ENCODE results near the gene EXOC4. TPM values are rescaled to one million over a fixed set of nuclear protein-coding genes. Genes with fewer than 3 reads are reported as not detected.

The EXOC4 gene
- total RNA-seq, 1 experiment from 2014 or later, result 75.8 TPM

- H3K23me2 ChIP-seq (ENCODE audit: insufficient read length, low read depth, low read length, poor library complexity, severe bottlenecking), result no peaks in the 10 kb centered on the region
- no CpG with 5 or more reads among the region's 1 CpG for WGBS (ENCODE audit: extremely low coverage, insufficient read length, low lambda C conversion rate)
- no peak overlapping the region for H3K4me2 ChIP-seq (ENCODE audit: insufficient read depth, insufficient read length, low read length)
- no peaks in the 10 kb centered on the region; the same call in 1 of the 2 replicates for H3K4me1 ChIP-seq (ENCODE audit: insufficient read depth, low read length)
- H3K79me1 ChIP-seq (ENCODE audit: insufficient read depth, low read depth, low read length, poor library complexity, severe bottlenecking), result no peaks in the 10 kb centered on the region
- H3K4ac ChIP-seq (ENCODE audit: low read depth, low read length), result no peak overlapping the region
- no peak overlapping the region for H2BK12ac ChIP-seq (ENCODE audit: insufficient read length, low read depth, low read length)
- no peak overlapping the region for H4K91ac ChIP-seq (ENCODE audit: insufficient read length, low read depth, low read length)
- no peak overlapping the region for H3T11ph ChIP-seq (ENCODE audit: low read length)
- Mint-ChIP-seq H3K9me3 (no peaks in the 10 kb centered on the region), H3K4me1 (peaks cover 8 to 10% of the 10 kb centered on the region in 2 experiments), H3K4me3 (no peak overlapping the region), H3K27me3 (ENCODE audit: low read depth) (no peaks in the 10 kb centered on the region), H3K36me3 (ENCODE audit: insufficient read depth in 1 of 3, low read depth in 3 of 3) (no peaks in the 10 kb centered on the region), H3K27ac (no peak overlapping the region)
- no peak overlapping the region for H3K18ac ChIP-seq (ENCODE audit: insufficient read length, low read depth, low read length)
- H3K9me3 ChIP-seq (ENCODE audit: control insufficient read depth, low read depth, low read length), result no peaks in the 10 kb centered on the region
- no peak overlapping the region for H2AFZ ChIP-seq (ENCODE audit: low read length)
- no peak overlapping the region for H2BK5ac ChIP-seq (ENCODE audit: insufficient read length, low read length)
- H3K56ac ChIP-seq (ENCODE audit: insufficient read length, low read depth, low read length), result no peak overlapping the region
- no peak overlapping the region for H4K8ac ChIP-seq (replicated peaks; ENCODE audit: insufficient read length, low read depth, low read length)
- H2BK120ac ChIP-seq (ENCODE audit: low read depth, low read length, poor library complexity, severe bottlenecking), result no peak overlapping the region
- DNase-seq, result no peak
- H4K20me1 ChIP-seq (ENCODE audit: control insufficient read depth, insufficient read depth, insufficient read length), result no peaks in the 10 kb centered on the region
- no peak overlapping the region for H2BK20ac ChIP-seq (ENCODE audit: low read depth, low read length, poor library complexity, severe bottlenecking)
- no peaks in the 10 kb centered on the region for H3K79me2 ChIP-seq (ENCODE audit: insufficient read depth, low read length)
- no peak overlapping the region for H4K5ac ChIP-seq (ENCODE audit: insufficient read length, low read depth, low read length)
- no peak overlapping the region for H2AK5ac ChIP-seq (ENCODE audit: insufficient read length, low read length)
- no peaks in the 10 kb centered on the region for H3K27me3 ChIP-seq (ENCODE audit: insufficient read depth, low read length)
- no peak overlapping the region for H3K27ac ChIP-seq (ENCODE audit: insufficient read length, low read depth, low read length)
- no peak overlapping the region for H3K14ac ChIP-seq (ENCODE audit: insufficient read depth, low read length)
- no peak overlapping the region for H3K23ac ChIP-seq (ENCODE audit: insufficient read length, low read depth, low read length)
- no peak overlapping the region for H2BK15ac ChIP-seq (ENCODE audit: low read depth, low read length)
- TF ChIP-seq, protein P1, sequence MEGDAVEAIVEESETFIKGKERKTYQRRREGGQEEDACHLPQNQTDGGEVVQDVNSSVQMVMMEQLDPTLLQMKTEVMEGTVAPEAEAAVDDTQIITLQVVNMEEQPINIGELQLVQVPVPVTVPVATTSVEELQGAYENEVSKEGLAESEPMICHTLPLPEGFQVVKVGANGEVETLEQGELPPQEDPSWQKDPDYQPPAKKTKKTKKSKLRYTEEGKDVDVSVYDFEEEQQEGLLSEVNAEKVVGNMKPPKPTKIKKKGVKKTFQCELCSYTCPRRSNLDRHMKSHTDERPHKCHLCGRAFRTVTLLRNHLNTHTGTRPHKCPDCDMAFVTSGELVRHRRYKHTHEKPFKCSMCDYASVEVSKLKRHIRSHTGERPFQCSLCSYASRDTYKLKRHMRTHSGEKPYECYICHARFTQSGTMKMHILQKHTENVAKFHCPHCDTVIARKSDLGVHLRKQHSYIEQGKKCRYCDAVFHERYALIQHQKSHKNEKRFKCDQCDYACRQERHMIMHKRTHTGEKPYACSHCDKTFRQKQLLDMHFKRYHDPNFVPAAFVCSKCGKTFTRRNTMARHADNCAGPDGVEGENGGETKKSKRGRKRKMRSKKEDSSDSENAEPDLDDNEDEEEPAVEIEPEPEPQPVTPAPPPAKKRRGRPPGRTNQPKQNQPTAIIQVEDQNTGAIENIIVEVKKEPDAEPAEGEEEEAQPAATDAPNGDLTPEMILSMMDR (conservative IDR thresholded peaks at IDR 0.05), result no peak
- no peak overlapping the region for H3K9ac ChIP-seq (ENCODE audit: extremely low read depth, insufficient read length, low read length)
Observed at GRCh38 chr7:133735222-133735621, 482.3 kb downstream of the EXOC4 start.
